Measurements from ENCODE around the gene DCST1. TPM values are rescaled to one million over a fixed set of nuclear protein-coding genes. Genes with fewer than 3 reads are reported as not detected.

The DCST1 gene
- total and polyA plus RNA-seq, 4 donors = not detected

Other genes starting within 250 kb of the DCST1 start
- under 1 TPM; 0.14 to 0.17 TPM for gene KCNN3, start 163.5 kb upstream of the DCST1 start, total RNA-seq
- under 1 TPM; 0.09 to 0.68 TPM for gene KCNN3, start 163.5 kb upstream of the DCST1 start, polyA plus RNA-seq
- gene PMVK, start 97.1 kb upstream of the DCST1 start, total RNA-seq = 10 to 100 TPM in 1 of 2 donors, 1 to 10 TPM in 1; 9.7 to 14.6 TPM
- 10 to 100 TPM; 22.6 to 37.3 TPM for gene PMVK, start 97.1 kb upstream of the DCST1 start, polyA plus RNA-seq
- gene PBXIP1, start 77.7 kb upstream of the DCST1 start, total RNA-seq = 10 to 100 TPM; 24.6 to 42.8 TPM
- gene PBXIP1, start 77.7 kb upstream of the DCST1 start, polyA plus RNA-seq = 10 to 100 TPM in 1 of 2 donors, 1 to 10 TPM in 1; 3.8 to 16.4 TPM
- 1 to 10 TPM; 6.5 to 7.4 TPM for gene PYGO2, start 72.0 kb upstream of the DCST1 start, total RNA-seq
- 1 to 10 TPM; 5.0 to 8.2 TPM for gene PYGO2, start 72.0 kb upstream of the DCST1 start, polyA plus RNA-seq
- 10 to 100 TPM; 53.2 to 65.5 TPM for gene SHC1, start 63.1 kb upstream of the DCST1 start, total RNA-seq
- gene SHC1, start 63.1 kb upstream of the DCST1 start, polyA plus RNA-seq = 10 to 100 TPM; 27.2 to 62.8 TPM
- 10 to 100 TPM; 32.4 to 54.4 TPM for gene CKS1B, start 59.1 kb upstream of the DCST1 start, total RNA-seq
- 10 to 100 TPM; 34.3 to 57.9 TPM for gene CKS1B, start 59.1 kb upstream of the DCST1 start, polyA plus RNA-seq
- 10 to 100 TPM; 10.4 to 20.2 TPM for gene FLAD1, start 50.5 kb upstream of the DCST1 start, total RNA-seq
- gene FLAD1, start 50.5 kb upstream of the DCST1 start, polyA plus RNA-seq = 10 to 100 TPM; 24.7 to 31.6 TPM
- under 1 TPM in 1 of 2 donors, not detected in 1; 0.42 TPM for gene LENEP, start 40.2 kb upstream of the DCST1 start, total RNA-seq
- gene LENEP, start 40.2 kb upstream of the DCST1 start, polyA plus RNA-seq = not detected
- 10 to 100 TPM; 10.3 to 50.2 TPM for gene ZBTB7B, start 31.0 kb upstream of the DCST1 start, total RNA-seq
- 10 to 100 TPM in 1 of 2 donors, 1 to 10 TPM in 1; 7.0 to 31.9 TPM for gene ZBTB7B, start 31.0 kb upstream of the DCST1 start, polyA plus RNA-seq
- gene DCST2, start within 50 bp of the DCST1 start, total RNA-seq = under 1 TPM in 1 of 2 donors, not detected in 1; 0.25 TPM
- gene DCST2, start within 50 bp of the DCST1 start, polyA plus RNA-seq = under 1 TPM; 0.27 to 0.53 TPM
- 10 to 100 TPM; 10.8 to 26.8 TPM for gene ADAM15, start 17.5 kb downstream of the DCST1 start, total RNA-seq
- 10 to 100 TPM; 16.0 to 19.0 TPM for gene ADAM15, start 17.5 kb downstream of the DCST1 start, polyA plus RNA-seq
- gene EFNA4, start 29.9 kb downstream of the DCST1 start, total RNA-seq = 1 to 10 TPM; 1.8 to 2.9 TPM
- gene EFNA4, start 29.9 kb downstream of the DCST1 start, polyA plus RNA-seq = 1 to 10 TPM; 3.6 to 4.7 TPM
- under 1 TPM; 0.47 to 0.75 TPM for gene EFNA3, start 45.0 kb downstream of the DCST1 start, total RNA-seq
- gene EFNA3, start 45.0 kb downstream of the DCST1 start, polyA plus RNA-seq = 1 to 10 TPM; 1.4 to 3.7 TPM
- gene EFNA1, start 94.1 kb downstream of the DCST1 start, total RNA-seq = 100 to 1,000 TPM in 1 of 2 donors, 10 to 100 TPM in 1; 58.6 to 180 TPM
- gene EFNA1, start 94.1 kb downstream of the DCST1 start, polyA plus RNA-seq = 100 to 1,000 TPM; 177 to 236 TPM
- 10 to 100 TPM; 12.7 to 23.3 TPM for gene SLC50A1, start 102.0 kb downstream of the DCST1 start, total RNA-seq
- 10 to 100 TPM; 17.3 to 19.1 TPM for gene SLC50A1, start 102.0 kb downstream of the DCST1 start, polyA plus RNA-seq
- 10 to 100 TPM; 27.3 to 62.4 TPM for gene DPM3, start 106.7 kb downstream of the DCST1 start, total RNA-seq
- gene DPM3, start 106.7 kb downstream of the DCST1 start, polyA plus RNA-seq = 100 to 1,000 TPM in 1 of 2 donors, 10 to 100 TPM in 1; 75.8 to 134 TPM
- 10 to 100 TPM; 49.8 TPM for gene KRTCAP2, start 139.5 kb downstream of the DCST1 start, total RNA-seq
- 100 to 1,000 TPM; 150 to 224 TPM for gene KRTCAP2, start 139.5 kb downstream of the DCST1 start, polyA plus RNA-seq
- gene TRIM46, start 140.0 kb downstream of the DCST1 start, total RNA-seq = under 1 TPM; 0.14 to 0.17 TPM
- gene TRIM46, start 140.0 kb downstream of the DCST1 start, polyA plus RNA-seq = under 1 TPM; 0.07 to 0.11 TPM
- gene THBS3, start 174.1 kb downstream of the DCST1 start, total RNA-seq = 1 to 10 TPM; 4.0 to 6.9 TPM
- gene THBS3, start 174.1 kb downstream of the DCST1 start, polyA plus RNA-seq = 1 to 10 TPM; 3.1 to 4.3 TPM
- gene MTX1, start 174.9 kb downstream of the DCST1 start, total RNA-seq = 10 to 100 TPM; 19.6 to 26.4 TPM
- gene MTX1, start 174.9 kb downstream of the DCST1 start, polyA plus RNA-seq = 10 to 100 TPM; 30.5 to 38.4 TPM
- 1 to 10 TPM; 3.3 to 3.8 TPM for gene ENTREP3, start 221.7 kb downstream of the DCST1 start, total RNA-seq
- gene ENTREP3, start 221.7 kb downstream of the DCST1 start, polyA plus RNA-seq = 1 to 10 TPM; 2.8 to 7.9 TPM
- gene SCAMP3, start 228.5 kb downstream of the DCST1 start, total RNA-seq = 10 to 100 TPM; 14.9 to 22.7 TPM
- 10 to 100 TPM; 40.7 to 47.0 TPM for gene SCAMP3, start 228.5 kb downstream of the DCST1 start, polyA plus RNA-seq
- gene CLK2, start 239.7 kb downstream of the DCST1 start, total RNA-seq = 10 to 100 TPM; 16.5 to 28.2 TPM
- gene CLK2, start 239.7 kb downstream of the DCST1 start, polyA plus RNA-seq = 10 to 100 TPM in 1 of 2 donors, 1 to 10 TPM in 1; 8.3 to 13.2 TPM
- 1 to 10 TPM in 1 of 2 donors, under 1 TPM in 1; 0.84 to 1.5 TPM for gene HCN3, start 243.6 kb downstream of the DCST1 start, total RNA-seq
- 1 to 10 TPM in 1 of 2 donors, under 1 TPM in 1; 0.33 to 1.0 TPM for gene HCN3, start 243.6 kb downstream of the DCST1 start, polyA plus RNA-seq

All from liver (tissue), 4 donors.